Adrenal gland (tissue), 12 donors: Measurements from ENCODE around the gene MTHFD2L. TPM values are rescaled to one million over a fixed set of nuclear protein-coding genes. Genes with fewer than 3 reads are reported as not detected.

Experiments used
- DNase-seq, 7 donors: peaks; one replicate each; pipeline ENCODE4 v3.0.0-alpha.2; 2019 to 2020
- H3K27ac ChIP-seq, 5 donors: fragments of 200-600 bp; sonication (generic) in 4 of 5; 1 replicate in 3 of 5; 2 replicates in 2 of 5; pipeline versions ENCODE4 v1.5.1 to v1.8.0; 2016 to 2020; ENCODE audit warnings: mild to moderate bottlenecking in 1 of 5
- H3K27me3 ChIP-seq: fragments of 200-600 bp; 2 replicates; pipeline ENCODE4 v1.8.0; 2021
- H3K36me3 ChIP-seq, 2 donors: fragments of 200-600 bp; replicated peaks in 1 of 2; 1 replicate in 1 of 2; 2 replicates in 1 of 2; pipeline versions ENCODE4 v1.5.1 to v1.8.0; 2018 to 2022
- H3K4me1 ChIP-seq, 2 donors: fragments of 200-600 bp; replicated peaks in 1 of 2; 1 replicate in 1 of 2; 2 replicates in 1 of 2; pipeline versions ENCODE4 v1.5.1 to v1.8.0; 2018 to 2021
- H3K4me3 ChIP-seq, 4 donors: fragments of 200-600 bp; sonication (generic) in 3 of 4; one replicate each; pipeline ENCODE4 v1.5.1; 2016 to 2018
- H3K9me3 ChIP-seq, 3 donors: fragments of 200-600 bp; sonication (generic) in 1 of 3; replicated peaks in 1 of 3; 1 replicate in 2 of 3; 2 replicates in 1 of 3; pipeline versions ENCODE4 v1.5.1 to v1.8.0; 2016 to 2021
- POLR2A ChIP-seq, 2 donors: fragments of 450-650 bp; IDR thresholded peaks; one replicate each; pipeline ENCODE4 v1.6.1; 2017; ENCODE audit warnings: antibody characterized with exemption in 2 of 2, mild to moderate bottlenecking in 2 of 2, moderate library complexity in 1 of 2
- WGBS, 4 donors: extraction: QIAGEN DNeasy Blood & Tissue Kit in 2 of 4; methylation state at CpG; one replicate each; pipeline versions ENCODE4 v1.1.5 to v1.1.7; 2013 to 2017; 5-methylcytosine and 5-hydroxymethylcytosine counted together
- intact Hi-C, 2 donors: fragments of 100-400 bp; cut with DNase I; formaldehyde crosslinking; loops; one replicate each; pipeline versions ENCODE4 v1.14.1 to v1.15.0; 2022 to 2023
- polyA plus RNA-seq, 3 donors: library from polyadenylated mRNA; stranded (reverse); fragments of 200-250 nt in 2 of 3; fragments of 350-450 nt in 1 of 3; fragmentation: Illumina TruSeq in 1 of 3; extraction: RNeasy Lipid Tissue Mini Kit (QIAGEN cat#74804) in 1 of 3; gene quantifications; one replicate each; pipeline ENCODE4 v1.2.3, GENCODE V29; 2013 to 2014
- total RNA-seq, 9 donors: library from RNA; depleted of rRNA in 4 of 9; stranded (reverse); fragments of >200 nt in 4 of 9; fragments of 120-200 nt in 1 of 9; fragmentation: NEBNext Ultra II Directional in 1 of 9; extraction: Animal tissue kit (Norgen Biotek cat#: 25700) in 1 of 9; gene quantifications; one replicate each; pipeline versions ENCODE4 v1.1.0 to v1.2.4, GENCODE V29; 2013 to 2023
- TF ChIP-seq, protein P1 (sequence below), 6 experiments: fragments of 450-650 bp in 4 of 6; fragments of 200-600 bp in 2 of 6; sonication (generic) in 1 of 6; IDR thresholded peaks; 1 replicate in 5 of 6; 2 replicates in 1 of 6; pipeline versions ENCODE4 v1.5.1 to v1.8.0; 2016 to 2021; ENCODE audit warnings: antibody characterized with exemption in 6 of 6, mild to moderate bottlenecking in 2 of 6, moderate library complexity in 1 of 6
- donor health status: healthy with polysubstance abuse.
- donor health status: Bipolar disorder and iron deficiency.
- donor health status: DM: yes; HTN: yes; CAD: no.
- donor health status: DM: no; HTN: no; CAD: no.
- donor health status: DM: no; HTN: no; CAD: no.
- donor health status: DM: yes; HTN: yes; CAD: no.

MTHFD2L gene
- total and polyA plus RNA-seq, 12 donors, result 9.8 to 38.2 (median 15.9) TPM

GRCh38 chr4:74331944-74332343 lies 174.0 kb downstream of the MTHFD2L start:
- Histone ChIP-seq H3K27me3 (no peaks in the 10 kb centered on the region), H3K9me3 (no peaks in the 10 kb centered on the region), H3K36me3 (no peaks in the 10 kb centered on the region), H3K27ac (no peak overlapping the region), H3K4me1 (no peaks in the 10 kb centered on the region), H3K4me3 (no peak overlapping the region)
- intact Hi-C loops, result no loop called here
- DNase-seq, result no peak
- no peak for TF ChIP-seq POLR2A (IDR thresholded peaks at IDR 0.05)
- TF ChIP-seq, protein P1, sequence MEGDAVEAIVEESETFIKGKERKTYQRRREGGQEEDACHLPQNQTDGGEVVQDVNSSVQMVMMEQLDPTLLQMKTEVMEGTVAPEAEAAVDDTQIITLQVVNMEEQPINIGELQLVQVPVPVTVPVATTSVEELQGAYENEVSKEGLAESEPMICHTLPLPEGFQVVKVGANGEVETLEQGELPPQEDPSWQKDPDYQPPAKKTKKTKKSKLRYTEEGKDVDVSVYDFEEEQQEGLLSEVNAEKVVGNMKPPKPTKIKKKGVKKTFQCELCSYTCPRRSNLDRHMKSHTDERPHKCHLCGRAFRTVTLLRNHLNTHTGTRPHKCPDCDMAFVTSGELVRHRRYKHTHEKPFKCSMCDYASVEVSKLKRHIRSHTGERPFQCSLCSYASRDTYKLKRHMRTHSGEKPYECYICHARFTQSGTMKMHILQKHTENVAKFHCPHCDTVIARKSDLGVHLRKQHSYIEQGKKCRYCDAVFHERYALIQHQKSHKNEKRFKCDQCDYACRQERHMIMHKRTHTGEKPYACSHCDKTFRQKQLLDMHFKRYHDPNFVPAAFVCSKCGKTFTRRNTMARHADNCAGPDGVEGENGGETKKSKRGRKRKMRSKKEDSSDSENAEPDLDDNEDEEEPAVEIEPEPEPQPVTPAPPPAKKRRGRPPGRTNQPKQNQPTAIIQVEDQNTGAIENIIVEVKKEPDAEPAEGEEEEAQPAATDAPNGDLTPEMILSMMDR (IDR thresholded peaks at IDR 0.05), result no peak

- TF ChIP-seq, protein P1 (IDR thresholded peaks at IDR 0.05), result no peak
- TF ChIP-seq POLR2A (IDR thresholded peaks at IDR 0.05), result no peak
- no peaks in the 10 kb centered on the region for H3K36me3 ChIP-seq
- H3K27ac ChIP-seq, result no peak overlapping the region
- H3K4me3 ChIP-seq, result no peak overlapping the region
- DNase-seq, result no peak
- H3K4me1 ChIP-seq, result no peaks in the 10 kb centered on the region
- H3K27me3 ChIP-seq, result no peaks in the 10 kb centered on the region
- WGBS, 4 donors, result 71 to 82% (median 73%) methylated on average over 7 of the region's 7 CpGs
- no peaks in the 10 kb centered on the region for H3K9me3 ChIP-seq
- intact Hi-C loops, result no loop called here
These were observed 176.7 kb downstream of the MTHFD2L start for GRCh38 chr4:74334636-74335035.

DNA sequence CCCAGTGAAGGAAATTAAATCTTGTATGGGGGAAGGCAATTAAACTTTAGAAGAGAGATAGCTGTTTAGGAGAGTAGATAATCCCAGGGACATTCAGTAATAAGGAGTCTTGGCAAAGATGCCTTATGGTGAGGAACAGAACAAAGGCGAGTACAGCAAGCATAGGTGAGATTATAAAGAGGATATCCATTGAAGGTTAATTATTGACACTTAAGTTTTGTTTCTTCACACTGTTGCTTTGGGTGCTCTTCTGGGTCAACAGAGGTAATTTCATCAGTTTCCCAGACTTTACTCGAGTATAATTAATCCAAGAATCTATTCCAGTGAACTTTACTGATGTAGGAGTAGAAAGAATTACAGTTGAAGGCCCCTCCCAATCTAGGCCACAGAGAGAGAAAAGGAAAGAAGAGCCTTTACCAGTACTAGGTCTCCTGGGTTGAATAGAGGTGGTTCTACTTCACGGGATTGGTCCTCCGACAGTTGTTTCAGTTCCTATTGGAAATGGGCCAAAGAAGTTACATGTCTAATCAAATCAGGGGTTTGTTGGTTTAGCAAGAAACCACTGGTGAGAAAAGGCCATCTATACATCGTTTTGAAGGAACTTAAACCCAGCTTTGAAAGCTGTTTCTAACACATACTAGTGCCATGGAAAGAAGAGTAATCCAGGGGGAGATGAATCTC lies 177.6 kb downstream of the MTHFD2L start:
- no peak for TF ChIP-seq POLR2A (IDR thresholded peaks at IDR 0.05)
- TF ChIP-seq, protein P1 (IDR thresholded peaks at IDR 0.05), result no peak
- H3K4me3 ChIP-seq, result no peak overlapping the region
- no peaks in the 10 kb centered on the region for H3K4me1 ChIP-seq
- no peak for DNase-seq
- H3K27me3 ChIP-seq, result no peaks in the 10 kb centered on the region
- 58 to 74% (median 69%) methylated on average over 5 of the region's 5 CpGs for whole genome bisulfite sequencing, 4 donors
- intact Hi-C loops, result no loop called here
- H3K27ac ChIP-seq, result no peak overlapping the region
- no peaks in the 10 kb centered on the region for H3K36me3 ChIP-seq
- no peaks in the 10 kb centered on the region for H3K9me3 ChIP-seq

DNA sequence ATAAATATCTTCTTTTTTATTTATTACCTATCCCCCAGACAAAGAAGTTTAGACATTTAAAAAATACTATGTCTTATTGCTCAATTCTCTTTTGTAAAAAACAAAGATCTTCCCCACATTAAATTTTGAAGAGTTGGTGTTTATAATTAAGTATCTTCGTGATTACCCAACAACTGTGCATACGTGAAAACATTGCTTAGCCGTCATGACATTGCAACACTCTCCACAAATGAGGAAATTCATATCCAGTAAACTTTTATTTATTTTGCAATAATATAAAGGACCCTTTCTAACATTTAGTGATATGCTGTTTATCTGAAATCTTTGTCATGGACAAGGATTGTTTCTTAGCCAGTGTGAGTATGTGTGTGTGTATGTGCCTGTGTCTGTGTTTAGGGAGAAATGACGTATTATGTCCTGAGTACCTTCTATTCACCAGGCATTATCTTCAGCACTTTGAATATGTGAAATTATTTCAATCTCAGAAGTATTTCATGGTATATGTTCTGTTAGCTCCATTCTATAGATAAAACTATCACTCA lies 180.9 kb downstream of the MTHFD2L start:
- no peaks in the 10 kb centered on the region for H3K4me1 ChIP-seq
- DNase-seq, result no peak
- no peaks in the 10 kb centered on the region for H3K36me3 ChIP-seq
- no peaks in the 10 kb centered on the region for H3K27me3 ChIP-seq
- H3K4me3 ChIP-seq, result no peak overlapping the region
- H3K27ac ChIP-seq, result no peak overlapping the region
- intact Hi-C loops, result no loop called here
- peaks cover 0 to under 1% (median 0%) of the 10 kb centered on the region in 3 donors for H3K9me3 ChIP-seq
- WGBS, 4 donors, result 69 to 79% (median 73%) methylated on average over 4 of the region's 4 CpGs
- TF ChIP-seq POLR2A (IDR thresholded peaks at IDR 0.05), result no peak
- TF ChIP-seq, protein P1 (IDR thresholded peaks at IDR 0.05), result no peak
